Measurements from ENCODE around the gene ZNF33B. TPM values are rescaled to one million over a fixed set of nuclear protein-coding genes. Genes with fewer than 3 reads are reported as not detected.
"Not testable (repeated sequence)": the region's sequence is repeated elsewhere in the genome, so short reads cannot be mapped to it uniquely, and the experiment has no call there.

The ZNF33B gene
- total RNA-seq, 1 experiment from 2014 or later: 43.2 TPM

DNA sequence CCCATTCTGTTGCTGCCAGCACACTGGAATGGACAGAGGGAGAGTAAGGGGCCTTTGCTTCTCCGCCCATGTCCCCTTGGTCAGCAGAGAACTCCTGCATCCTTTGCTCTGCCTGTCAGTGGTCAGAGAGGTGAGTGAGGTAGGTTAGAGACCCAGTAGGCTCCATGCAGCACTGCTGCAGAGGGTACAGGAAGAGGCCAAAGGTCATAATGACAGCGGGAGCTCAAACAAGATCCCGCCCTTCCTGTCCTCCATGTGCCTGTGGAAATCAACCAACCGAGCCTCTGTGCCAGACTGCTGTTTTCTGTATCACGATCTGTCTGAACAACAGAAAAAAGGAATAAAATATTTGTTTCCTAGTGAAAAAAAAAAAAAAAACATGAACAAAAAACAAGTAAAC lies 81.4 kb downstream of the ZNF33B start:
- no peaks in the 10 kb centered on the region for H3K36me3 Mint-ChIP-seq (ENCODE audit: insufficient read depth, unreplicated experiment)
- ChIA-PET POLR2A (no interaction called here), CTCF (no interaction called here)
- Histone ChIP-seq H3K4me1 (no peaks in the 10 kb centered on the region), H3K27me3 (replicated peaks; ENCODE audit: control insufficient read depth, insufficient read depth, low read length) (no peaks in the 10 kb centered on the region), H3K4me3 (ENCODE audit: low read depth, low read length) (no peak overlapping the region), H3K36me3 (ENCODE audit: control insufficient read depth, insufficient read depth, low read length) (no peaks in the 10 kb centered on the region), H3K9me3 (no peaks in the 10 kb centered on the region)
- no peak overlapping the region for H3K4me3 Mint-ChIP-seq (ENCODE audit: unreplicated experiment)
- no peak overlapping the region for H3K27ac Mint-ChIP-seq (ENCODE audit: unreplicated experiment)
- no peak for DNase-seq
- intact Hi-C loops (cut with micrococcal nuclease; ENCODE audit: unreplicated experiment): no loop called here
- no TSS peak for BruUV-seq (replicated peaks)
- no peaks in the 10 kb centered on the region for H3K9me3 Mint-ChIP-seq (ENCODE audit: unreplicated experiment)
- no peaks in the 10 kb centered on the region for H3K4me1 Mint-ChIP-seq (ENCODE audit: low read depth, unreplicated experiment)
- H3K27me3 Mint-ChIP-seq (ENCODE audit: insufficient read depth, unreplicated experiment): no peaks in the 10 kb centered on the region
- TF ChIP-seq, protein P1, sequence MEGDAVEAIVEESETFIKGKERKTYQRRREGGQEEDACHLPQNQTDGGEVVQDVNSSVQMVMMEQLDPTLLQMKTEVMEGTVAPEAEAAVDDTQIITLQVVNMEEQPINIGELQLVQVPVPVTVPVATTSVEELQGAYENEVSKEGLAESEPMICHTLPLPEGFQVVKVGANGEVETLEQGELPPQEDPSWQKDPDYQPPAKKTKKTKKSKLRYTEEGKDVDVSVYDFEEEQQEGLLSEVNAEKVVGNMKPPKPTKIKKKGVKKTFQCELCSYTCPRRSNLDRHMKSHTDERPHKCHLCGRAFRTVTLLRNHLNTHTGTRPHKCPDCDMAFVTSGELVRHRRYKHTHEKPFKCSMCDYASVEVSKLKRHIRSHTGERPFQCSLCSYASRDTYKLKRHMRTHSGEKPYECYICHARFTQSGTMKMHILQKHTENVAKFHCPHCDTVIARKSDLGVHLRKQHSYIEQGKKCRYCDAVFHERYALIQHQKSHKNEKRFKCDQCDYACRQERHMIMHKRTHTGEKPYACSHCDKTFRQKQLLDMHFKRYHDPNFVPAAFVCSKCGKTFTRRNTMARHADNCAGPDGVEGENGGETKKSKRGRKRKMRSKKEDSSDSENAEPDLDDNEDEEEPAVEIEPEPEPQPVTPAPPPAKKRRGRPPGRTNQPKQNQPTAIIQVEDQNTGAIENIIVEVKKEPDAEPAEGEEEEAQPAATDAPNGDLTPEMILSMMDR (IDR thresholded peaks at IDR 0.05; ENCODE audit: insufficient read depth in 1 of 2, low read depth in 1 of 2, low read length in 1 of 2, severe bottlenecking in 1 of 2, unreplicated experiment in 1 of 2): no peak

DNA sequence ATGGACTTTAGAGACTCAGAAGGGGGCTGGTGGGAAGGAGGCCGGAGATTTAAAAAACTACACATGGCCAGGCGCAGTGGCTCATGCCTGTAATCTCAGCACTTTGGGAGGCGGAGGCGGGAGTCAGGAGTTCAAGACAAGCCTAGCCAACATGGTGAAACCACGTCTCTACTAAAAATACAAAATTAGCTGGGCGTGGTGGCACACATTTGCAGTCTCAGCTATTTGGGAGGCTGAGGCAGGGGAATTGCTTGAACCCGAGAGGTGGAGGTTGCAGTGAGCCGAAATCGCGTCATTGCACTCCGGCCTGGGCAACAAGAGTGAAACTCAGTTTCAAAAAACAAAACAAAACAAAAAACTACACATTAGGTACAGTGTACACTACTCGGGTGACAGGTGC lies 84.8 kb downstream of the ZNF33B start:
- POLR2A ChIA-PET: not testable (repeated sequence)
- intact Hi-C loops (cut with micrococcal nuclease; ENCODE audit: unreplicated experiment): loop anchor here (2.0 kb wide), 2 partner anchors 85 to 199 kb away; partner anchors contain the start of gene ZNF33B

DNA sequence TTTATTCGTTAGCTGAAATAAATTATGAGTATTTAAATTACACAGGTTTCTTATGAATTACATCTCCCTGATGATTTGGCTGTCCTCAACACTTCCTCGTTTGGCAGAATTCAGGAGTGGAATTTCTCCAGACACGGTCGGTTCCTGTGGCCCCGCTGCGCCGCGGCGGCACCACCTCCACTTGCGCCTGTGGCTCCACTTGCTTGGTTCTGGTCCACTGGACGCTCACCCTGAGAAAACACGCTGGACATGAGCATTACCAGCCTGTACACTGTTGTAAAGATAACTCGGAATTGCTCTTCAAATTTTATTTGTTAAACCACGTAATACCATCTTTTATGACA lies 85.3 kb downstream of the ZNF33B start:
- Histone ChIP-seq H3K36me3 (ENCODE audit: control insufficient read depth, insufficient read depth, low read length) (no peaks in the 10 kb centered on the region), H3K9me3 (no peaks in the 10 kb centered on the region), H3K4me3 (ENCODE audit: low read depth, low read length) (peak overlapping the region; percentile 89), H3K27me3 (replicated peaks; ENCODE audit: control insufficient read depth, insufficient read depth, low read length) (no peaks in the 10 kb centered on the region), H3K4me1 (peaks cover 5% of the 10 kb centered on the region; the same call in 1 of the 2 replicates)
- Mint-ChIP-seq H3K27ac (ENCODE audit: unreplicated experiment) (peak overlapping the region; percentile 89), H3K36me3 (ENCODE audit: insufficient read depth, unreplicated experiment) (no peaks in the 10 kb centered on the region), H3K9me3 (ENCODE audit: unreplicated experiment) (no peaks in the 10 kb centered on the region), H3K4me3 (ENCODE audit: unreplicated experiment) (peak overlapping the region; percentile 99), H3K4me1 (ENCODE audit: low read depth, unreplicated experiment) (no peaks in the 10 kb centered on the region), H3K27me3 (ENCODE audit: insufficient read depth, unreplicated experiment) (no peaks in the 10 kb centered on the region)
- POLR2A ChIA-PET: no interaction called here
- no peak for DNase-seq
- intact Hi-C loops (cut with micrococcal nuclease; ENCODE audit: unreplicated experiment): loop anchor here (2.0 kb wide), 2 partner anchors 86 to 200 kb away; partner anchors contain the start of gene ZNF33B
- BruUV-seq (replicated peaks): no TSS peak
- CTCF ChIA-PET: no interaction called here
- TF ChIP-seq, protein P1 (IDR thresholded peaks at IDR 0.05; ENCODE audit: insufficient read depth in 1 of 2, low read depth in 1 of 2, low read length in 1 of 2, severe bottlenecking in 1 of 2, unreplicated experiment in 1 of 2): no peak

More for the DNA sequence above, 84.8 kb downstream of the ZNF33B start:
- H3K4me1 ChIP-seq; H3K36me3 ChIP-seq (ENCODE audit: control insufficient read depth, insufficient read depth, low read length); H3K27me3 ChIP-seq (replicated peaks; ENCODE audit: control insufficient read depth, insufficient read depth, low read length); H3K9me3 Mint-ChIP-seq (ENCODE audit: unreplicated experiment); H3K27me3 Mint-ChIP-seq (ENCODE audit: insufficient read depth, unreplicated experiment); H3K36me3 Mint-ChIP-seq (ENCODE audit: insufficient read depth, unreplicated experiment); BruUV-seq (replicated peaks); CTCF ChIA-PET; DNase-seq; H3K4me1 Mint-ChIP-seq (ENCODE audit: low read depth, unreplicated experiment); H3K27ac Mint-ChIP-seq (ENCODE audit: unreplicated experiment); H3K9me3 ChIP-seq: not testable (repeated sequence)
- H3K4me3 ChIP-seq (ENCODE audit: low read depth, low read length): peak overlapping the region; percentile 89
- peak overlapping the region; percentile 99 for H3K4me3 Mint-ChIP-seq (ENCODE audit: unreplicated experiment)
